ENCODE measurements around the gene ZNHIT1.

Gene ZNHIT1

GRCh38 chr7:101216860-101217387, 1.0 kb upstream of the ZNHIT1 start:
- DNase-seq (ENCODE audit: low read depth in 3 of 3, low spot score in 1 of 3), result no peak

- no peak for DNase-seq (ENCODE audit: low read depth in 3 of 3, low spot score in 1 of 3)
Observed at GRCh38 chr7:101218236-101219125, 516 bp downstream of the ZNHIT1 start.

GRCh38 chr7:101220295-101220694, 2.3 kb downstream of the ZNHIT1 start:
- no peak for DNase-seq (ENCODE audit: low read depth in 3 of 3, low spot score in 1 of 3)

GRCh38 chr7:101222275-101222830, 4.4 kb downstream of the ZNHIT1 start:
- no peak for DNase-seq (ENCODE audit: low read depth in 3 of 3, low spot score in 1 of 3)

- DNase-seq (ENCODE audit: low read depth in 3 of 3, low spot score in 1 of 3), result no peak
Observed at GRCh38 chr7:101223528-101223927, 5.6 kb downstream of the ZNHIT1 start.

GRCh38 chr7:101225650-101226049, 7.7 kb downstream of the ZNHIT1 start:
- no peak for DNase-seq (ENCODE audit: low read depth in 3 of 3, low spot score in 1 of 3)

- DNase-seq (ENCODE audit: low read depth in 3 of 3, low spot score in 1 of 3), result no peak
Observed at GRCh38 chr7:101226721-101227120, 8.8 kb downstream of the ZNHIT1 start.

- DNase-seq (ENCODE audit: low read depth in 3 of 3, low spot score in 1 of 3), result no peak
Observed at GRCh38 chr7:101231644-101232043, 13.7 kb downstream of the ZNHIT1 start.

GRCh38 chr7:101232141-101232850, 14.3 kb downstream of the ZNHIT1 start:
- no peak for DNase-seq (ENCODE audit: low read depth in 3 of 3, low spot score in 1 of 3)

GRCh38 chr7:101233907-101234547, 16.1 kb downstream of the ZNHIT1 start:
- DNase-seq (ENCODE audit: low read depth in 3 of 3, low spot score in 1 of 3), result no peak

- DNase-seq (ENCODE audit: low read depth in 3 of 3, low spot score in 1 of 3), result no peak
Observed at GRCh38 chr7:101234636-101235035, 16.7 kb downstream of the ZNHIT1 start.

GRCh38 chr7:101235050-101235449, 17.1 kb downstream of the ZNHIT1 start:
- no peak for DNase-seq (ENCODE audit: low read depth in 3 of 3, low spot score in 1 of 3)

- no peak for DNase-seq (ENCODE audit: low read depth in 3 of 3, low spot score in 1 of 3)
Observed at GRCh38 chr7:101235522-101235921, 17.6 kb downstream of the ZNHIT1 start.

- no peak for DNase-seq (ENCODE audit: low read depth in 3 of 3, low spot score in 1 of 3)
Observed at GRCh38 chr7:101236292-101236835, 18.4 kb downstream of the ZNHIT1 start.

GRCh38 chr7:101237206-101238067, 19.5 kb downstream of the ZNHIT1 start, which contains the start of gene CLDN15:
CLDN15 (minus strand) TSS chr7:101237802; CDS start chr7:101237581, 221 bp downstream.
- DNase-seq (ENCODE audit: low read depth in 3 of 3, low spot score in 1 of 3), result no peak

GRCh38 chr7:101238226-101239182, 20.5 kb downstream of the ZNHIT1 start:
- no peak for DNase-seq (ENCODE audit: low read depth in 3 of 3, low spot score in 1 of 3)

GRCh38 chr7:101239191-101239950, 21.4 kb downstream of the ZNHIT1 start:
- no peak for DNase-seq (ENCODE audit: low read depth in 3 of 3, low spot score in 1 of 3)

- DNase-seq (ENCODE audit: low read depth in 3 of 3, low spot score in 1 of 3), result no peak
Observed at GRCh38 chr7:101239951-101240220, 21.9 kb downstream of the ZNHIT1 start.

Data from stimulated activated CD4-positive, alpha-beta T cell treated with anti-CD3 and anti-CD28 coated beads, TNF-alpha, amount 100 ng/mL, for 1 hour (primary cell).